DMS53 (cell line): ENCODE results near the gene MRPL33.
A peak's percentile ranks its signal among the peaks of the same experiment; 100 is the strongest.

Experiments used
- DNase-seq: peaks from one replicate; lab custom pipeline; 2025; lab: John Stamatoyannopoulos, UW

MRPL33 gene

GRCh38 chr2:27776696-27777095 lies 5.2 kb downstream of the MRPL33 start:
- DNase-seq, result no peak

- no peak for DNase-seq
Measured at GRCh38 chr2:27779417-27780055, 8.0 kb downstream of the MRPL33 start.

- no peak for DNase-seq
Measured at GRCh38 chr2:27781496-27781895, 10.0 kb downstream of the MRPL33 start.

- no peak for DNase-seq
Measured at GRCh38 chr2:27782701-27783100, 11.2 kb downstream of the MRPL33 start.

- no peak for DNase-seq
Measured at GRCh38 chr2:27790796-27791195, 19.3 kb downstream of the MRPL33 start.

GRCh38 chr2:27792759-27793158 lies 21.2 kb downstream of the MRPL33 start:
- no peak for DNase-seq

- no peak for DNase-seq
Measured at GRCh38 chr2:27795093-27795834, 23.7 kb downstream of the MRPL33 start.

GRCh38 chr2:27795868-27796277 lies 24.4 kb downstream of the MRPL33 start:
- DNase-seq, result no peak

- DNase-seq, result no peak
Measured at GRCh38 chr2:27796791-27797765, 25.6 kb downstream of the MRPL33 start.

GRCh38 chr2:27797841-27798240 lies 26.3 kb downstream of the MRPL33 start:
- no peak for DNase-seq

GRCh38 chr2:27798486-27798885 lies 27.0 kb downstream of the MRPL33 start:
- no peak for DNase-seq

- DNase-seq, result no peak
Measured at GRCh38 chr2:27798948-27799645, 27.6 kb downstream of the MRPL33 start.

GRCh38 chr2:27799646-27800010 lies 28.1 kb downstream of the MRPL33 start:
- DNase-seq, result no peak

- DNase-seq, result no peak
Measured at GRCh38 chr2:27800856-27801255, 29.3 kb downstream of the MRPL33 start.

GRCh38 chr2:27802547-27802946 lies 31.0 kb downstream of the MRPL33 start:
- no peak for DNase-seq

GRCh38 chr2:27803046-27803445 lies 31.5 kb downstream of the MRPL33 start:
- DNase-seq, result no peak

GRCh38 chr2:27804146-27804545 lies 32.6 kb downstream of the MRPL33 start:
- DNase-seq, result no peak

GRCh38 chr2:27805180-27805579 lies 33.7 kb downstream of the MRPL33 start:
- DNase-seq, result no peak

GRCh38 chr2:27806311-27807059 lies 35.0 kb downstream of the MRPL33 start:
- no peak for DNase-seq

GRCh38 chr2:27807476-27807875 lies 36.0 kb downstream of the MRPL33 start:
- peak; percentile 13 for DNase-seq

- no peak for DNase-seq
Measured at GRCh38 chr2:27808418-27808817, 36.9 kb downstream of the MRPL33 start.
